T-helper 17 cell (primary cell): ENCODE results near the gene HERC3. TPM values are rescaled to one million over a fixed set of nuclear protein-coding genes. Genes with fewer than 3 reads are reported as not detected.

Experiments used
- ATAC-seq: fragments of 150-1000 bp; cut with Tn5 transposase; 2 replicates; pipeline ENCODE4 v1.10.0; 2021; ENCODE audit warnings: mild to moderate bottlenecking, moderate library complexity
- DNase-seq, 3 donors: peaks; one replicate each; pipeline versions ENCODE4 v3.0.0 to v3.0.0-alpha.2; 2020 to 2021
- H3K9me3 ChIP-seq: one replicate; pipeline ENCODE4 v1.7.0; 2013; ENCODE audit warnings: low read length, mild to moderate bottlenecking; ENCODE audit not compliant: control insufficient read depth, poor library complexity, severe bottlenecking
- H3K27ac Mint-ChIP-seq: one replicate; pipeline ENCODE4 v1.8.0; 2022; ENCODE audit warnings: mild to moderate bottlenecking, moderate library complexity, mixed read lengths
- H3K27me3 Mint-ChIP-seq: one replicate; pipeline ENCODE4 v1.8.0; 2022; ENCODE audit warnings: mixed read lengths
- H3K36me3 Mint-ChIP-seq: one replicate; pipeline ENCODE4 v1.8.0; 2022; ENCODE audit warnings: low read depth, mixed read lengths
- H3K4me1 Mint-ChIP-seq: one replicate; pipeline ENCODE4 v1.8.0; 2022; ENCODE audit warnings: mild to moderate bottlenecking, mixed read lengths
- H3K4me3 Mint-ChIP-seq: one replicate; pipeline ENCODE4 v1.8.0; 2022; ENCODE audit warnings: mild to moderate bottlenecking, moderate library complexity, mixed read lengths
- total RNA-seq, 4 donors: library from RNA in 2 of 4; stranded (reverse) in 2 of 4; gene quantifications; one replicate each; pipeline ENCODE4 v1.2.3 and lab custom pipeline; 2022 to 2026

Gene HERC3
- total RNA-seq, 2 donors from 2014 or later = 53.4 to 63.8 TPM

GRCh38 chr4:88736264-88736663 is 144.0 kb downstream of the HERC3 start:
- H3K9me3 ChIP-seq = no peaks in the 10 kb centered on the region
- Mint-ChIP-seq H3K4me3 (no peak overlapping the region), H3K4me1 (peaks cover 10% of the 10 kb centered on the region), H3K27ac (no peak overlapping the region), H3K36me3 (no peaks in the 10 kb centered on the region), H3K27me3 (no peaks in the 10 kb centered on the region)
- DNase-seq = no peak
- ATAC-seq = no peak

- H3K9me3 ChIP-seq = no peaks in the 10 kb centered on the region
- Mint-ChIP-seq H3K36me3 (no peaks in the 10 kb centered on the region), H3K27me3 (no peaks in the 10 kb centered on the region), H3K4me3 (peak overlapping the region; percentile 36), H3K27ac (peak overlapping the region; percentile 45), H3K4me1 (peaks cover 10% of the 10 kb centered on the region)
- DNase-seq = no peak
- peak; percentile 71 for ATAC-seq
Measured at GRCh38 chr4:88737307-88737941, 145.1 kb downstream of the HERC3 start.

- Mint-ChIP-seq H3K36me3 (no peaks in the 10 kb centered on the region), H3K4me3 (no peak overlapping the region), H3K4me1 (peaks cover 10% of the 10 kb centered on the region), H3K27me3 (no peaks in the 10 kb centered on the region), H3K27ac (peak overlapping the region; percentile 45)
- H3K9me3 ChIP-seq = no peaks in the 10 kb centered on the region
- ATAC-seq = no peak
- DNase-seq = no peak
Measured at GRCh38 chr4:88738180-88738579, 145.9 kb downstream of the HERC3 start.

GRCh38 chr4:88742561-88742960 is 150.3 kb downstream of the HERC3 start:
- Mint-ChIP-seq H3K27me3 (no peaks in the 10 kb centered on the region), H3K4me1 (peaks cover 6% of the 10 kb centered on the region), H3K36me3 (no peaks in the 10 kb centered on the region), H3K4me3 (no peak overlapping the region), H3K27ac (no peak overlapping the region)
- H3K9me3 ChIP-seq = no peaks in the 10 kb centered on the region
- no peak for ATAC-seq
- DNase-seq = no peak

GRCh38 chr4:88743696-88744095 is 151.4 kb downstream of the HERC3 start:
- ATAC-seq (no peak), DNase-seq (no peak)
- no peaks in the 10 kb centered on the region for H3K9me3 ChIP-seq
- H3K27me3 Mint-ChIP-seq = no peaks in the 10 kb centered on the region
- H3K36me3 Mint-ChIP-seq = no peaks in the 10 kb centered on the region
- H3K27ac Mint-ChIP-seq = no peak overlapping the region
- H3K4me1 Mint-ChIP-seq = no peaks in the 10 kb centered on the region
- H3K4me3 Mint-ChIP-seq = no peak overlapping the region

GRCh38 chr4:88744609-88745008 is 152.3 kb downstream of the HERC3 start:
- Mint-ChIP-seq H3K4me3 (no peak overlapping the region), H3K4me1 (no peaks in the 10 kb centered on the region), H3K27me3 (no peaks in the 10 kb centered on the region), H3K27ac (no peak overlapping the region), H3K36me3 (no peaks in the 10 kb centered on the region)
- DNase-seq = no peak
- H3K9me3 ChIP-seq = no peaks in the 10 kb centered on the region
- ATAC-seq = no peak

- Mint-ChIP-seq H3K27ac (no peak overlapping the region), H3K27me3 (no peaks in the 10 kb centered on the region), H3K4me3 (no peak overlapping the region), H3K36me3 (no peaks in the 10 kb centered on the region), H3K4me1 (no peaks in the 10 kb centered on the region)
- no peaks in the 10 kb centered on the region for H3K9me3 ChIP-seq
- no peak for DNase-seq
- no peak for ATAC-seq
Measured at GRCh38 chr4:88745175-88745574, 152.9 kb downstream of the HERC3 start.

- Mint-ChIP-seq H3K27ac (no peak overlapping the region), H3K4me1 (no peaks in the 10 kb centered on the region), H3K36me3 (no peaks in the 10 kb centered on the region), H3K4me3 (no peak overlapping the region), H3K27me3 (no peaks in the 10 kb centered on the region)
- ATAC-seq (no peak), DNase-seq (no peak)
- H3K9me3 ChIP-seq = no peaks in the 10 kb centered on the region
Measured at GRCh38 chr4:88745581-88746163, 153.4 kb downstream of the HERC3 start.

GRCh38 chr4:88746206-88746605 is 153.9 kb downstream of the HERC3 start:
- no peaks in the 10 kb centered on the region for H3K4me1 Mint-ChIP-seq
- H3K27ac Mint-ChIP-seq = no peak overlapping the region
- no peaks in the 10 kb centered on the region for H3K27me3 Mint-ChIP-seq
- ATAC-seq (no peak), DNase-seq (no peak)
- no peak overlapping the region for H3K4me3 Mint-ChIP-seq
- no peaks in the 10 kb centered on the region for H3K36me3 Mint-ChIP-seq
- H3K9me3 ChIP-seq = no peaks in the 10 kb centered on the region

- Mint-ChIP-seq H3K27me3 (no peaks in the 10 kb centered on the region), H3K27ac (no peak overlapping the region), H3K4me3 (no peak overlapping the region), H3K4me1 (no peaks in the 10 kb centered on the region), H3K36me3 (no peaks in the 10 kb centered on the region)
- DNase-seq = no peak
- H3K9me3 ChIP-seq = no peaks in the 10 kb centered on the region
- ATAC-seq = no peak
Measured at GRCh38 chr4:88747351-88747750, 155.1 kb downstream of the HERC3 start.

GRCh38 chr4:88750369-88750768 is 158.1 kb downstream of the HERC3 start:
- H3K36me3 Mint-ChIP-seq = no peaks in the 10 kb centered on the region
- H3K9me3 ChIP-seq = no peaks in the 10 kb centered on the region
- H3K27me3 Mint-ChIP-seq = no peaks in the 10 kb centered on the region
- no peak overlapping the region for H3K4me3 Mint-ChIP-seq
- no peak overlapping the region for H3K27ac Mint-ChIP-seq
- DNase-seq (no peak), ATAC-seq (no peak)
- no peaks in the 10 kb centered on the region for H3K4me1 Mint-ChIP-seq

- H3K27ac Mint-ChIP-seq = no peak overlapping the region
- no peak for DNase-seq
- H3K4me1 Mint-ChIP-seq = no peaks in the 10 kb centered on the region
- H3K4me3 Mint-ChIP-seq = no peak overlapping the region
- H3K9me3 ChIP-seq = no peaks in the 10 kb centered on the region
- H3K27me3 Mint-ChIP-seq = no peaks in the 10 kb centered on the region
- H3K36me3 Mint-ChIP-seq = no peaks in the 10 kb centered on the region
- no peak for ATAC-seq
Measured at GRCh38 chr4:88751258-88752075, 159.2 kb downstream of the HERC3 start.

- no peaks in the 10 kb centered on the region for H3K36me3 Mint-ChIP-seq
- no peak for ATAC-seq
- H3K27ac Mint-ChIP-seq = no peak overlapping the region
- no peak overlapping the region for H3K4me3 Mint-ChIP-seq
- H3K9me3 ChIP-seq = no peaks in the 10 kb centered on the region
- H3K4me1 Mint-ChIP-seq = no peaks in the 10 kb centered on the region
- no peak for DNase-seq
- no peaks in the 10 kb centered on the region for H3K27me3 Mint-ChIP-seq
Measured at GRCh38 chr4:88752076-88752463, 159.8 kb downstream of the HERC3 start.
